Measurements from ENCODE around the gene PROK2. TPM values are rescaled to one million over a fixed set of nuclear protein-coding genes. Genes with fewer than 3 reads are reported as not detected.

Gene PROK2, protein sequence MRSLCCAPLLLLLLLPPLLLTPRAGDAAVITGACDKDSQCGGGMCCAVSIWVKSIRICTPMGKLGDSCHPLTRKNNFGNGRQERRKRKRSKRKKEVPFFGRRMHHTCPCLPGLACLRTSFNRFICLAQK
- not detected for total RNA-seq

DNA sequence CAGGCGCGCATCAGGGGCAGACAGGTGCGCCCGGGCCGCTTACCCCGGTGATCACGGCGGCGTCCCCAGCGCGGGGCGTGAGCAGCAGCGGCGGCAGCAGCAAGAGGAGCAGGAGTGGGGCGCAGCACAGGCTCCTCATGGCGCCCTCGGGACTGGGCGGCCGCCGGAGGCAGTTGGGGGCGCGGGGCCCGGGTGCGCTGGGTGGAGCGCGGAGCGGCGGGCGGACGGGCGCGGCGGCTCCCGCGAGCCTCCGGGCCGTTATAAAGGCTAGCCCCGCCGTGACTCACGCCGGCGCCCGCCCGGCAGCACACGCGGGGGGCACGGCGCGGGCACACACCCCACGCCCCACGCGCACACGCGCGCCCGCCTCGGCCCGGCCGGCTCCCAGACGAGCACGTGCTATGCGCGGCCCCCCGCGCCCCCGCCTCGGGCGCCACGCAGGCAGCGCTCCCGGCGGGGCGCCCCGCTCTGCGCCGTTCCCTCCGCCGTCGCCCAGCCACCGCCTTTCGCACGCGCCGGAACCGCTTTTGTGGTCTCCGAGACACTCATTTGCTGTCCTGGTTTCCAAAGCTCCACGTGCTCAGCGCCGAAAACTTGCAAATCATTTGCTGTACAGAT lies at the start of gene PROK2:
PROK2 (minus strand) TSS at position 235 of the 618 bp plus-strand sequence; CDS start at position 139, 96 bp downstream.

DNA sequence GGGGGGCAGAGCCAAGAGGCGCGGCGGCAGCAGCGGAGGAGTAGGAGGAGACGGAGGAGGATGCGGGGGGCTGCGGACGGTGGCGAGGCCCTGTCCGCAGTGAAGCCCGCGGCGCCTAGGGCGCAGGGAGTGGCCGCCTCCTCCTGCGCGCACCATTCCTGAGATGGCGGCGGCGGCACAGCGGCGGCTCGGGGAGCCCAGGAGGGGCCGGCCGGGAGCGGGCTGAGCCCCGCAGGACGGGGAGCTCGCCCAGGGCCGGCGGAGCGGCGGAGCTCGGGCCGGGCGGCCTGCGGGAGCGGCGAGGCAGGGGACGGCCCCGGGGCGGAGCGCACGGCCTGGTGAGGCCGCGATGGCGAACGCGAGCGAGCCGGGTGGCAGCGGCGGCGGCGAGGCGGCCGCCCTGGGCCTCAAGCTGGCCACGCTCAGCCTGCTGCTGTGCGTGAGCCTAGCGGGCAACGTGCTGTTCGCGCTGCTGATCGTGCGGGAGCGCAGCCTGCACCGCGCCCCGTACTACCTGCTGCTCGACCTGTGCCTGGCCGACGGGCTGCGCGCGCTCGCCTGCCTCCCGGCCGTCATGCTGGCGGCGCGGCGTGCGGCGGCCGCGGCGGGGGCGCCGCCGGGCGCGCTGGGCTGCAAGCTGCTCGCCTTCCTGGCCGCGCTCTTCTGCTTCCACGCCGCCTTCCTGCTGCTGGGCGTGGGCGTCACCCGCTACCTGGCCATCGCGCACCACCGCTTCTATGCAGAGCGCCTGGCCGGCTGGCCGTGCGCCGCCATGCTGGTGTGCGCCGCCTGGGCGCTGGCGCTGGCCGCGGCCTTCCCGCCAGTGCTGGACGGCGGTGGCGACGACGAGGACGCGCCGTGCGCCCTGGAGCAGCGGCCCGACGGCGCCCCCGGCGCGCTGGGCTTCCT lies 31.0 kb downstream of the PROK2 start, which contains the start of gene GPR27:
GPR27 (plus strand) TSS at position 155 of the 909 bp plus-strand sequence; CDS start at position 350, 195 bp downstream.

DNA sequence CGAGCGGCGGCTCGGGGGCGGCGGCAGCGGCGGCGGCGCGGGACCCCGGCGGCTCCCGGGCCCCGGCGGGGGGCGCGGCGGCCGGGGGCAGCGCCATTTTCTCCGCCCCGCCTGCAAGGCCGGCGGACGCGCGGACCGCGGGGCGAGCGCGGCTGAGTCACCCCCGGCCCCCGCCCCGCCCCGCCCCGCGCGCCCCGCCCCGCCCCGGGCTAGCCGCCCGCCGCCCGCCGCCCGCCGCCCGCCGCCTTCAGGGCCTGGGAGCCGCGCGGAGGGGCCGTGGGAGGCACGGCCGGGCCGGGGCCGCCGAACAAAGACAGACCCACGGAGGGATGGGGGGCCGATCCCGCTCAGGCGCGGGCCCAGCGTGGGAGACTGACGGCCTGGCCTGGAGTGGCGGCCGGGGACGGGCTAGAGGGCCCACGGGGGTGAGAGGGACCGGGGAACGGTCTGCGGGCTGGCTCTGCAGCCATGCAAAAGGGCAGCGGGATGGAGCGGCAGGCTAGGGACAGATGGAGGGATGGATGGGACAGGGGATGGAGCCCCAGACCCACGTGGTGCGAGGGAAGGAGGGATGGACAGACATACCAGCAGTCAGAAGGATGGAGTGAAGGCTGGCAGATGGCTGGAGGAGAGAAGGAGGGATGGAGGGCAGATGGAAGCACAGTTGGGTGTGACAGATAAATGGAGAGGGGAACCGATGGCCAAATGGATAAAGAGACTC lies 59.5 kb downstream of the PROK2 start, which contains the start of gene EIF4E3:
EIF4E3 (minus strand) TSS at position 132 of the 721 bp plus-strand sequence; CDS start at position 97, 35 bp downstream.

Small RNAs within 50 kb of the gene (small RNA-seq; reads per million reads assigned to genes)
- gene RN7SL271P = 0 reads per million in 2 donors

Other genes with a start within 250 kb of the PROK2 start
- gene FOXP1, start 201.4 kb downstream of the PROK2 start, total RNA-seq = 1 to 10 TPM; 2.1 to 5.3 TPM
- gene EIF4E3, start 59.7 kb downstream of the PROK2 start, total RNA-seq = 1 to 10 TPM in 1 of 2 donors, under 1 TPM in 1; 0.67 to 1.0 TPM
- gene GPR27, start 31.3 kb downstream of the PROK2 start, total RNA-seq = under 1 TPM in 1 of 2 donors, not detected in 1; under 0.01 TPM